Nucleus accumbens (tissue), 56 donors: ENCODE data around the gene TCTA.
"Not testable (repeated sequence)": the region's sequence is repeated elsewhere in the genome, so short reads cannot be mapped to it uniquely, and the experiment has no call there.

Experiments used
- DNase-seq, 56 donors: peaks; one replicate each; lab custom pipeline; 2025; lab: John Stamatoyannopoulos, UW

The TCTA gene

GRCh38 chr3:49411968-49412631 is at the start of gene TCTA, which contains the start of gene RHOA:
Gene TCTA, plus strand, starts transcription at chr3:49412423. Its CDS starts 4 bp downstream, at chr3:49412427.
Gene RHOA, minus strand, starts transcription at chr3:49411976. Its CDS starts 36,387 bp downstream, at chr3:49375589.
- DNase-seq: peak; percentile 85 to 100 (median 98)

- no peak for DNase-seq
These were observed 49.7 kb upstream of the TCTA start for GRCh38 chr3:49362561-49362960.

GRCh38 chr3:49370585-49371290 is 41.5 kb upstream of the TCTA start:
- no peak for DNase-seq

- DNase-seq: no peak
These were observed 40.3 kb upstream of the TCTA start for GRCh38 chr3:49371946-49372345.

GRCh38 chr3:49377483-49377882 is 34.7 kb upstream of the TCTA start:
- DNase-seq: no peak

GRCh38 chr3:49378249-49378895 is 33.9 kb upstream of the TCTA start:
- no peak for DNase-seq

GRCh38 chr3:49383387-49383786 is 28.8 kb upstream of the TCTA start:
- no peak for DNase-seq

- no peak for DNase-seq
These were observed 26.6 kb upstream of the TCTA start for GRCh38 chr3:49385617-49386016.

GRCh38 chr3:49386056-49386756 is 26.0 kb upstream of the TCTA start:
- DNase-seq: no peak

- no peak for DNase-seq
These were observed 24.5 kb upstream of the TCTA start for GRCh38 chr3:49387721-49388120.

- DNase-seq: no peak
These were observed 23.9 kb upstream of the TCTA start for GRCh38 chr3:49388289-49388820.

- no peak for DNase-seq
These were observed 22.9 kb upstream of the TCTA start for GRCh38 chr3:49389297-49389696.

GRCh38 chr3:49391310-49391709 is 20.9 kb upstream of the TCTA start:
- not testable (repeated sequence) for DNase-seq

GRCh38 chr3:49397470-49397869 is 14.8 kb upstream of the TCTA start:
- peak in 2 of 56 donors; percentile 2 to 14 for DNase-seq

GRCh38 chr3:49399461-49399860 is 12.8 kb upstream of the TCTA start:
- DNase-seq: no peak

- no peak for DNase-seq
These were observed 10.5 kb upstream of the TCTA start for GRCh38 chr3:49401766-49402165.

- no peak for DNase-seq
These were observed 8.3 kb upstream of the TCTA start for GRCh38 chr3:49403891-49404290.

- not testable (repeated sequence) for DNase-seq
These were observed 6.7 kb upstream of the TCTA start for GRCh38 chr3:49405570-49405969.

- DNase-seq: no peak
These were observed 5.4 kb upstream of the TCTA start for GRCh38 chr3:49406571-49407565.
